SK-N-SH (cell line): Measurements from ENCODE around the gene UNCX. TPM values are rescaled to one million over a fixed set of nuclear protein-coding genes. Genes with fewer than 3 reads are reported as not detected.

Source experiments
- CTCF ChIA-PET: fragments of 300-600, 350-600 bp; formaldehyde crosslinking; extraction: SDS; loops from one replicate; lab custom pipeline; 2021; lab: Yijun Ruan, JAX
- POLR2A ChIA-PET: fragments of 350-600 bp; sonication (Branson Sonifier 250); formaldehyde crosslinking; extraction: SDS; loops from one replicate; lab custom pipeline; 2020; ENCODE audit warnings: antibody characterized with exemption, inconsistent platforms; lab: Yijun Ruan, JAX
- DNase-seq: peaks from one replicate; pipeline ENCODE4 v3.0.0; 2012
- H2AFZ ChIP-seq: fragments of 200-600 bp; sonication (generic); 2 replicates; pipeline ENCODE4 v1.8.1; 2016; ENCODE audit warnings: antibody characterized with exemption, mild to moderate bottlenecking, low read depth
- H3F3A ChIP-seq: fragments of 200-600 bp; sonication (generic); replicated peaks from 2 replicates; pipeline ENCODE3; 2016; ENCODE audit warnings: antibody characterized with exemption, mild to moderate bottlenecking; ENCODE audit not compliant: insufficient read depth
- H3K27ac ChIP-seq, 2 experiments: fragments of 200-500 bp in 1 of 2; fragments of 200-600 bp in 1 of 2; sonication (Bioruptor generic) in 1 of 2; sonication (generic), shearing (Covaris generic) in 1 of 2; 2 replicates each; pipeline versions ENCODE4 v1.5.1 to v1.6.1; 2014 to 2016; ENCODE audit warnings: low read depth in 2 of 2, inconsistent platforms in 1 of 2, low read length in 1 of 2, mild to moderate bottlenecking in 1 of 2, mixed read lengths in 1 of 2
- H3K27me3 ChIP-seq: fragments of 200-600 bp; sonication (generic), shearing (Covaris generic); 2 replicates; pipeline ENCODE4 v1.6.1; 2016; ENCODE audit warnings: mixed run types; ENCODE audit not compliant: insufficient read depth
- H3K36me3 ChIP-seq, 2 experiments: fragments of 200-500 bp in 1 of 2; fragments of 200-600 bp in 1 of 2; sonication (Bioruptor generic) in 1 of 2; sonication (generic) in 1 of 2; replicated peaks in 1 of 2; 2 replicates each; pipeline versions ENCODE3 to v1.5.1; 2014 to 2016; ENCODE audit warnings: low read length in 1 of 2, mild to moderate bottlenecking in 1 of 2; ENCODE audit not compliant: insufficient read depth in 2 of 2, control insufficient read depth in 1 of 2
- H3K4me1 ChIP-seq, 2 experiments: fragments of 200-500 bp in 1 of 2; fragments of 200-600 bp in 1 of 2; sonication (Bioruptor generic) in 1 of 2; sonication (generic), shearing (Covaris generic) in 1 of 2; 2 replicates each; pipeline versions ENCODE4 v1.5.1 to v1.6.1; 2014 to 2016; ENCODE audit warnings: low read depth in 1 of 2, low read length in 1 of 2, mixed run types in 1 of 2; ENCODE audit not compliant: insufficient read depth in 2 of 2, control insufficient read depth in 1 of 2
- H3K4me2 ChIP-seq: fragments of 200-600 bp; sonication (generic), shearing (Covaris generic); 2 replicates; pipeline ENCODE4 v1.6.1; 2017; ENCODE audit warnings: mixed run types
- H3K4me3 ChIP-seq, 2 experiments: fragments of 200-500 bp in 1 of 2; fragments of 200-600 bp in 1 of 2; sonication (Bioruptor generic) in 1 of 2; sonication (generic), shearing (Covaris generic) in 1 of 2; 2 replicates each; pipeline versions ENCODE4 v1.5.1 to v1.8.1; 2014 to 2016; ENCODE audit warnings: low read depth in 2 of 2, inconsistent platforms in 1 of 2, low read length in 1 of 2, mild to moderate bottlenecking in 1 of 2, mixed read lengths in 1 of 2, moderate library complexity in 1 of 2
- H3K79me2 ChIP-seq: fragments of 200-600 bp; sonication (generic); 2 replicates; pipeline ENCODE4 v1.8.1; 2017; ENCODE audit warnings: mild to moderate bottlenecking; ENCODE audit not compliant: insufficient read depth
- H3K9ac ChIP-seq: fragments of 200-600 bp; sonication (generic); 2 replicates; pipeline ENCODE4 v1.6.1; 2017; ENCODE audit warnings: mixed run types
- H3K9me2 ChIP-seq: fragments of 200-600 bp; sonication (generic); 2 replicates; pipeline ENCODE4 v1.6.1; 2017; ENCODE audit warnings: mixed run types
- H3K9me3 ChIP-seq: fragments of 200-600 bp; sonication (generic); 2 replicates; pipeline ENCODE4 v1.6.1; 2017; ENCODE audit warnings: mixed run types, mild to moderate bottlenecking, moderate library complexity
- H4K20me1 ChIP-seq: fragments of 200-600 bp; sonication (generic); 2 replicates; pipeline ENCODE4 v1.6.1; 2017; ENCODE audit warnings: mild to moderate bottlenecking, mixed run types; ENCODE audit not compliant: insufficient read depth
- CHD2 ChIP-seq: fragments of 150-350 bp; IDR thresholded peaks from 2 replicates; pipeline ENCODE4 v1.6.1; 2018; ENCODE audit warnings: low read length; ENCODE audit not compliant: partially characterized antibody
- CTCF ChIP-seq: fragments of 200-600 bp; sonication (generic); IDR thresholded peaks from 2 replicates; pipeline ENCODE4 v1.6.1; 2017; ENCODE audit warnings: antibody characterized with exemption, mild to moderate bottlenecking, moderate library complexity
- ELF1 ChIP-seq: IDR thresholded peaks from 2 replicates; pipeline ENCODE4 v1.4.0; 2012
- FOXJ3 ChIP-seq: sonication (generic); formaldehyde crosslinking; IDR thresholded peaks from 2 replicates; pipeline ENCODE4 v1.5.1; 2020; ENCODE audit warnings: mild to moderate bottlenecking, missing genetic modification reagents
- FOXM1 ChIP-seq: IDR thresholded peaks from 2 replicates; pipeline ENCODE4 v1.4.0; 2012; ENCODE audit warnings: low read depth, mild to moderate bottlenecking
- GABPA ChIP-seq: IDR thresholded peaks from 2 replicates; pipeline ENCODE4 v1.4.0; 2012; ENCODE audit warnings: low read depth, mild to moderate bottlenecking
- MXI1 ChIP-seq: IDR thresholded peaks from 2 replicates; pipeline ENCODE4 v1.6.1; 2012; ENCODE audit warnings: mild to moderate bottlenecking, low read depth, low read length, improper control_type of control experiment
- NRF1 ChIP-seq: IDR thresholded peaks from 2 replicates; pipeline ENCODE4 v1.6.1; 2012; ENCODE audit warnings: low read depth, mild to moderate bottlenecking, low read length
- POLR2AphosphoS5 ChIP-seq: IDR thresholded peaks from 2 replicates; pipeline ENCODE4 v1.6.1; 2012; ENCODE audit warnings: low read depth, low read length
- RCOR1 ChIP-seq: fragments of 150-350 bp; IDR thresholded peaks from 2 replicates; pipeline ENCODE4 v1.6.1; 2017; ENCODE audit warnings: antibody characterized with exemption, low read length
- RFX5 ChIP-seq: IDR thresholded peaks from 2 replicates; pipeline ENCODE4 v1.6.1; 2012; ENCODE audit warnings: mild to moderate bottlenecking, improper control_type of control experiment, low read length
- RXRA ChIP-seq: IDR thresholded peaks from 2 replicates; pipeline ENCODE4 v1.4.0; 2012; ENCODE audit warnings: low read depth, mild to moderate bottlenecking, borderline replicate concordance
- SIN3A ChIP-seq: IDR thresholded peaks from 2 replicates; pipeline ENCODE4 v1.6.1; 2012; ENCODE audit warnings: low read depth, mild to moderate bottlenecking, low read length, moderate library complexity, borderline replicate concordance
- TCF12 ChIP-seq: IDR thresholded peaks from 2 replicates; pipeline ENCODE4 v1.4.0; 2012
- YY1 ChIP-seq: IDR thresholded peaks from 2 replicates; pipeline ENCODE4 v1.4.0; 2012; ENCODE audit warnings: low read depth, mild to moderate bottlenecking
- WGBS: methylation state at CpG from one replicate; pipeline ENCODE4 v1.1.6; 2017; ENCODE audit warnings: low lambda C conversion rate; 5-methylcytosine and 5-hydroxymethylcytosine counted together
- polyA plus RNA-seq, 3 experiments: library from polyadenylated mRNA; depleted of rRNA; stranded (reverse); fragments of >200 nt; gene quantifications; 2 replicates each; pipeline ENCODE4 v1.2.3, GENCODE V29; 2012
- TF ChIP-seq, protein P1 (sequence below): fragments of 150-350 bp; IDR thresholded peaks from 2 replicates; pipeline ENCODE4 v1.6.1; 2017; ENCODE audit warnings: antibody characterized with exemption, low read length, low read depth, borderline replicate concordance
- TF ChIP-seq, protein P2 (sequence below): IDR thresholded peaks from 2 replicates; pipeline ENCODE4 v1.4.0; 2012; ENCODE audit warnings: low read depth

The UNCX gene
- not detected in 2 replicates for polyA plus RNA-seq (2012; rRNA removed)
- not detected in 2 replicates for polyA plus RNA-seq (2012; cell fraction: cytosol; rRNA removed)
- not detected in 2 replicates for polyA plus RNA-seq (2012; cell fraction: nucleus; rRNA removed)

- peaks cover 79% of the 10 kb centered on the region for H3K27me3 ChIP-seq
- H3K9me2 ChIP-seq: no peaks in the 10 kb centered on the region
- ChIA-PET CTCF (interaction anchor here (0.7 to 1.4 kb wide), 4 partner anchors 12 to 240 kb away, joined by 3 to 5 read pairs (median 4); no protein-coding TSS in a partner anchor), POLR2A (no interaction called here)
- 3% methylated on average over 26 of the region's 81 CpGs for WGBS
- H3K27ac ChIP-seq: no peak within 1 kb of the TSS
- no peaks in the 10 kb centered on the region for H3K36me3 ChIP-seq
- no peak within 1 kb of the TSS for H3K4me3 ChIP-seq
- H3F3A ChIP-seq: peaks cover 24% of the 10 kb centered on the region
- H2AFZ ChIP-seq: no peak within 1 kb of the TSS
- no peak for DNase-seq
- no peaks in the 10 kb centered on the region for H3K9me3 ChIP-seq
- no peak within 1 kb of the TSS for H3K9ac ChIP-seq
- TF ChIP-seq FOXJ3 (no peak), SIN3A (no peak), FOXM1 (no peak), POLR2AphosphoS5 (no peak), GABPA (no peak), CHD2 (no peak)
- H3K4me1 ChIP-seq: no peaks in the 10 kb centered on the region
- no peak within 1 kb of the TSS for H3K4me2 ChIP-seq
- H4K20me1 ChIP-seq: peaks cover 62% of the 10 kb centered on the region
- no peaks in the 10 kb centered on the region for H3K79me2 ChIP-seq
Observed at GRCh38 chr7:1232623-1233332, at the start of gene UNCX. TSS of gene UNCX (plus strand) at chr7:1232872. CDS start at chr7:1233018, 146 bp downstream.

DNA sequence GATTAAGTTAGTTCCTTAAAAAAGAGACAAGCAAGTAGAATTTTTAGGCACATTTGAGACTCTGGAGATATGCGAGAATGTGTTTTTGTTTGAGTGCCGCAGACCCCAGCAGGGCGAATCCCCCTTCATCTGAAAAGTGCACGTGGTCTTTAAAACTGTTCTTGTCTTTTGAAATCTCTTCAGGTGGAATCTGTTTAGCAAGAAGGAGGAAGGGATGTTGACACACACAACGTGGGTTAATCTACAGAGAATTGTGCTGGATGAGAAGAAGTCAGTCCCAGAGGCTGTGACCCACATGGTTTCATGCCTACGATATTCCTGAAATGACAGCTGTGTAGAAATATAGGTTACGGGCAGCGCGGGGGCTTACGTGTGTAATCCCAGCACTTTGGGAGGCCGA lies 45.5 kb upstream of the UNCX start:
- CTCF ChIA-PET: interaction anchor here (0.8 to 6.1 kb wide), 7 partner anchors 8 to 286 kb away, joined by 3 to 73 read pairs (median 3); no protein-coding TSS in a partner anchor

More for the DNA sequence above, 45.5 kb upstream of the UNCX start:
- Histone ChIP-seq H3K4me2 (no peak overlapping the region), H3K79me2 (no peaks in the 10 kb centered on the region), H2AFZ (no peak overlapping the region), H4K20me1 (no peaks in the 10 kb centered on the region), H3F3A (peaks cover 7% of the 10 kb centered on the region), H3K9ac (no peak overlapping the region), H3K4me3 (no peak overlapping the region), H3K4me1 (no peaks in the 10 kb centered on the region; a peak in 1 of 4 replicates), H3K9me3 (no peaks in the 10 kb centered on the region), H3K9me2 (no peaks in the 10 kb centered on the region), H3K27me3 (peaks cover 62% of the 10 kb centered on the region), H3K27ac (no peak overlapping the region), H3K36me3 (no peaks in the 10 kb centered on the region)
- POLR2A ChIA-PET: no interaction called here
- no peak for TF ChIP-seq NRF1
- no peak for TF ChIP-seq RXRA
- no peak for TF ChIP-seq SIN3A
- TF ChIP-seq POLR2AphosphoS5: no peak
- TF ChIP-seq, protein P1, sequence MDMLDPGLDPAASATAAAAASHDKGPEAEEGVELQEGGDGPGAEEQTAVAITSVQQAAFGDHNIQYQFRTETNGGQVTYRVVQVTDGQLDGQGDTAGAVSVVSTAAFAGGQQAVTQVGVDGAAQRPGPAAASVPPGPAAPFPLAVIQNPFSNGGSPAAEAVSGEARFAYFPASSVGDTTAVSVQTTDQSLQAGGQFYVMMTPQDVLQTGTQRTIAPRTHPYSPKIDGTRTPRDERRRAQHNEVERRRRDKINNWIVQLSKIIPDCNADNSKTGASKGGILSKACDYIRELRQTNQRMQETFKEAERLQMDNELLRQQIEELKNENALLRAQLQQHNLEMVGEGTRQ: no peak
- TF ChIP-seq, protein P2, sequence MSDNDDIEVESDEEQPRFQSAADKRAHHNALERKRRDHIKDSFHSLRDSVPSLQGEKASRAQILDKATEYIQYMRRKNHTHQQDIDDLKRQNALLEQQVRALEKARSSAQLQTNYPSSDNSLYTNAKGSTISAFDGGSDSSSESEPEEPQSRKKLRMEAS: no peak
- TF ChIP-seq ELF1: no peak
- no peak for TF ChIP-seq RCOR1
- no peak for TF ChIP-seq TCF12
- TF ChIP-seq YY1: no peak
- no peak for TF ChIP-seq MXI1
- no peak for TF ChIP-seq RFX5
- TF ChIP-seq CTCF: no peak
- no peak for DNase-seq
- WGBS: 32% methylated on average over 11 of the region's 11 CpGs
